Measurements from ENCODE around the gene TMEM179.
"Not testable (repeated sequence)": the region's sequence is repeated elsewhere in the genome, so short reads cannot be mapped to it uniquely, and the experiment has no call there.

The TMEM179 gene

GRCh38 chr14:104604458-104605449, at the start of gene TMEM179:
Gene TMEM179 (minus strand): TSS chr14:104604772. CDS start chr14:104604741, 31 bp downstream.
- FAIRE-seq (no peak), DNase-seq (ENCODE audit: insufficient read length, low spot score) (no peak)

DNA sequence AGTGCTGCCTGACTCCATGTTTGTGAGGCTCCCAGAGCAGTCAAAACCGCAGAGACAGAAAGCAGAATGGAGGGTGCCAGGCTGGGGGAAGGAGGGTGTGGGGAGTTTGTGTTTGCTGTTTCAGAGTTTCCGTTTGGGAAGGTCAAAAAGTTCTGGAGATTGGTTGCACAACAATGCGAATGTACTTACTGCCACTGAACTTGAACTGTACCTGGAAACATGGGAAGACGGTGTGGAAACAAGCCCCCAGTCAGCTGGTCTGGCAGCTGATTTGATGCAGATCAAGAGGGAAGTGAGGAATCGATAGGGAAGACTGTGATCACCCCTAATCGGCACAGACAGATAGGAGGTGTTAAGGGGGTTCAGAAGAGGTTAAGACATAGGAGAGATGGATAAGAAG, 49.5 kb upstream of the TMEM179 start:
- DNase-seq (ENCODE audit: insufficient read length, low spot score) (no peak), FAIRE-seq (no peak)

GRCh38 chr14:104653130-104653920, 48.8 kb upstream of the TMEM179 start:
- FAIRE-seq; DNase-seq (ENCODE audit: insufficient read length, low spot score): not testable (repeated sequence)

GRCh38 chr14:104652386-104652785, 47.8 kb upstream of the TMEM179 start:
- DNase-seq (ENCODE audit: insufficient read length, low spot score) (no peak), FAIRE-seq (no peak)

GRCh38 chr14:104651876-104652260, 47.3 kb upstream of the TMEM179 start:
- no peak for FAIRE-seq

DNA sequence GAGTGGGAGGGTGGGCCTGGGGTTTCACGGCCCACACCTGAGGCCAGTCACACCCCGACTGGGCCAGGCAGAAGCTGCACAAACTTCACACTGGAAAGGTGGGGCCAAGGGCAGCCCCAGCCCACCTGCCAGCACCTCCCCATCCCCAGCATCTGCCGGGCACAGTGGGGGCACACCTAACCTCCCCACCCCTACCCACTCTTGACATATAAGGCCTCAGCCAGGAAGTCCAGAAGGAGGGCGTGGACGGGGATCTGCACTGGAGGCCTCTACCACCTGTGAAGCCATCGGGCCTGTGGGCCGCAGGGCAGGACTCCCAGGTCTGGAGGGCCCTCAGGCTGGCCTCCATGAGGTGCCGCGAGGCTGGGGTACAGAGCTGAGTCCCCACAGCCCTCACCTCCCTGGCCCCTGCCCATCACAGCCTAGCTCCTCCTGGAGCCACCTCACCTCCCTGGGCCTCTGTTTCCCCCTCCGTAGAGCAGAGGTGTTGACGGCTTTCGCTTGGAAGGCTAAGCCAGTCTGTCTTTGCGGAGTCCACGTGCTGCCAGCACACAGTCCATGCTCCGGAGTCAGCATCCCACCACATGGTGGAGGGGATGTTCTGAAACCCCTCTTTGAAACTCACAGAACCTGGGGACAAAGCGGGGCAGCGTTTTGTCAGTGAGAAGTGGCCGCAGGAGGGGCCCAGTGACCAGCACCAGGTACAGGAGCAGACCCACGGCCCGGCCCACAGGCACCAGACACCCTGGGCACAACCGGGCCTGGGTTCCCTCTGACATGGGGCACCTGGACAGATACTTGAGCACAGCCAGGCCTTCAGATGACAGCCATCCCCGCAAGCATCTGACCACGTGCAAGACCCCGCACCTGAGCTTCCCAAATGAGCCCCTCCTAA, 46.7 kb upstream of the TMEM179 start:
- FAIRE-seq = no peak
- DNase-seq (ENCODE audit: insufficient read length, low spot score) = no peak

More at GRCh38 chr14:104651876-104652260, 47.3 kb upstream of the TMEM179 start:
- DNase-seq (ENCODE audit: insufficient read length, low spot score) = no peak

- peak; percentile 82 for FAIRE-seq
- peak; percentile 91 for DNase-seq (ENCODE audit: insufficient read length, low spot score)
Observed at GRCh38 chr14:104650057-104650980, 45.7 kb upstream of the TMEM179 start.

DNA sequence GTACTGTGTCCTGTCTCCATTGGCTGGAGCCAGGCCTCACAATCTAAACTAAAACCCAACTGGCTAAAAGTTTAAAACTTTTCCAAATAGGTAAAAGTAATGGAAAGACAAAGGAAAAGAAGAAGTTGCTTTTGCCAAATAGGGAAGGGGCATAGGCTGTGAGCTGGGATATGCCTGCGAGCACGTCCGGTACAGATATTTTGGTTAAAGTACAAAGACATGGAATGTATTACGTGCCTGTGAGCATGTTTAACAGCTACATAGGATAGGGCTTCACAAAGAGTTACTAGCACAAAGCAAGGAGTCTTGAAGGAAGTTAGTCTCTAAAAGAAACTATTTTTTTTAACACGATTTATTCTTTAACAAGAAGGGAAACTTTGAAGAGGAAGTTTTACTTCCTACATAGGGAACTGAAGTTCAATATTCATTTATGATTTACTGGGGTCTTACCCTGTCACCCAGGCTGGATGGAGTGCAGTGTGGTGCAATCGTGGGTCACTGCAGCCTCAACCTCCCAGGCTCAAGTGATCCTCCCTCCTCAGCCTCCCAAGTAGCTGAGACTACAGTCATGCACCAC, 43.0 kb upstream of the TMEM179 start:
- FAIRE-seq (no peak), DNase-seq (ENCODE audit: insufficient read length, low spot score) (no peak)

DNA sequence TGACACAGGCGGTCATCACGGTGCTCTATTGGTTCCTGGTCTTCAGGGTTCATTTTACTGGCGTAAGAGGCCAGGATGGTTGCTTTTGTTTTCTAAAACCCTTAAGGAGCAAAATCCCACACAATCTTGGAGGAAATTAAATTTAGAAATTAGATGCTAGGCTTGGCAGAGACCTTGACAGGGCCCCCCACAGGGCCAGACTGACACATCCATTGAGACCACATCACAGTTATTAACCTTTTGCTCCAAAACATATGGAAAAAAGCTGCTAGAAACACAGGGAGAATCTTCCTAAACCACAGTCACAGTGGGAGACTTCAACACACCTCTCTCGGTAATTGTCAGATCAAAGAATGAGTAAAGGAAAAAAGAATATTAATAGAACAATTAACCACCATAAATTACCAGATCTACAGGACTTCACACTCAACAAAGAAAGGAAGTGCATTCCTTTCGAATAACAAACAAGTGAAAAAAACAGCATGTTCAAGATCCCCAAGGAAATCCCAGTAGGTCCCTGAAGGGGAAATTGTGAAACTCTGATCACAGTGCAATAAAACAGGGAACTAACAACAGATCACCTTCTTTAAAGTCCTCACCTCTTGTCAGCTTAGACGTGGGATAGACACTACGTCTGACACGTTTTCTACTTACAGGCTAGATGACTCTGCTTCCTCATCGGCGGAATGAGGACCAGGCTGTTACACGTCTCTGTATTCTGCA, 40.2 kb upstream of the TMEM179 start:
- DNase-seq (ENCODE audit: insufficient read length, low spot score) (no peak), FAIRE-seq (no peak)

DNA sequence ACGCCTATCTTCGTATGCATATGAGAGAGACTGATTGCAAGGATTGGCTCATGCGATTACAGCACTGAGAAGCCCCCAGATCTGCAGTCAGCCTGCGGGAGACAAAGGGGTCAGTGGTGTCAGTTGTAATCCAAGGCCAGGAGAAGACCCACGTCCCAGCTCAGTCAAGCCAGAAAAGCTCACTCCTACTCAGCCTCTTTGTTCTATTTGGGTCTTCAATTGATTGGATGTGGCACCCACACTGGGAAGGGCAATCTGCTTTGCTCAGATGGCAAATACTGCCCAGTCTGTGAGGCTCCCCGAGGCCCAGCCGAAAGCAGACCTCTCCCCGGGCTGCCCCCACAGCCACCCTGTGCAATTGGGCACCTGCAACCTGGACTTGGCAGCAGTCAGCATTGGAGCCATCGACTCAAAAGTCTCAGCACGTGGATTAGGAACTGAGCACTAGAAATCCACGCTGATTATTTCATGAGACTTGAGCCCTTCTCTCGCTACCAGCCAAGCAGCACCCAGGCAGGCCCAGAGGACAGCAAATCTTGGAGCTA, 39.6 kb upstream of the TMEM179 start:
- DNase-seq (ENCODE audit: insufficient read length, low spot score) (no peak), FAIRE-seq (no peak)

DNA sequence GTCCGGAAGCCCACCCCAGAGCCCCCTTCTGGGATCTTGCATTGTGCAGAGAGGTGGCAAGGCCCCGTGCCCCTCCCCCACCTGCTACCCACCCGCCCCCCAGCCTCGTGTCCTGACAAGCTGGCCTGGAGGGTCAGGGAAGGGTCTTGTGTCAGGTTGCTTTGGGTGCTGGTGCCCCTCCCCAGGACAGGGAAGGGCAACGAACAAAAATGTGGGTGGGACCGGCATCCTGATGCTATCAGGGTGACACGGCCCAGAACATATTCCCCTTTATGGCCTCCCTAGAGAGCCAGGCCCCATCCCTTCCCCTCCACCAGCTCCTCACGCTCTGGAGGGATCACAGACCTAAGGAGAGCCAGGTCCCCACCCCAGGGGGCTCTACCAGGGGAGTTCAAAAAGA, 38.7 kb upstream of the TMEM179 start:
- DNase-seq (ENCODE audit: insufficient read length, low spot score) (no peak), FAIRE-seq (no peak)

DNA sequence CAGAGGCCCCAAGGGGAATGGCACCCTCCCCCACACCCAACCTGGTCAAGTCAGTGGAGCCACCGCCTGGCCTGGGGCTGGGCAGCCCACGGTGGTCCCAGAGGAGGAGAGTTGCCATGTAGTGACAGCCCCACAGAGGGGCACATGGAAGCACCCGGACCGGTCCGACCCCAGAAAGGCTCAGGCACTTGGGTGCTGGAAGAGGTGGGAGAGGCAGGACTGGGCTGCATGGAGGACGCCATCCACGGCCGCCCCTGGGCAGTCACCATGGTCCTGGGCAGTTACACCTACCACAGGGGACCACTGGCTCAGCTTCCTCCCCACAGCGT, 37.9 kb upstream of the TMEM179 start:
- no peak for DNase-seq (ENCODE audit: insufficient read length, low spot score)
- FAIRE-seq = no peak

- DNase-seq (ENCODE audit: insufficient read length, low spot score) (no peak), FAIRE-seq (no peak)
Observed at GRCh38 chr14:104641753-104642539, 37.4 kb upstream of the TMEM179 start.

- no peak for FAIRE-seq
- no peak for DNase-seq (ENCODE audit: insufficient read length, low spot score)
Observed at GRCh38 chr14:104640681-104641080, 36.1 kb upstream of the TMEM179 start.

- DNase-seq (ENCODE audit: insufficient read length, low spot score) (peak; percentile 81), FAIRE-seq (peak; percentile 80)
Observed at GRCh38 chr14:104639885-104640548, 35.4 kb upstream of the TMEM179 start.

DNA sequence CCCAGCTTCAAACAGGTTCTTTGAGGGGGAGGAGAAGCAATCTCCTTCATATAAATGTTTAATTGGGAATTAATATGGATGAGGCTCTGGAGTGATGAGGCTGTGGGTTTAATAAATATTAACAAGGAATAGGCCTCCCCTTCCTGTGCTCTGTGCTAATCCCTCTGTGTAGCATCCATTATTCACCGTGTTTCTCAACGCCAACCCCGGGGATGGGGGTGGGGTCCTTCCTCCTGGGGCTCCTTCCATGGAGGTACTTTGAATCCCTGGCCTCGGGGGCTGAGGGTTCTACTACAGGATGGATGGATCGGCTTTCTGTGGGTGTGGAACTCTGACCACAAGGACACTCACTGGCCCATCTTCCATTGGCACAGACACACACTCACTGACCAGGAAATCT, 34.9 kb upstream of the TMEM179 start:
- no peak for FAIRE-seq
- DNase-seq (ENCODE audit: insufficient read length, low spot score) = no peak

DNA sequence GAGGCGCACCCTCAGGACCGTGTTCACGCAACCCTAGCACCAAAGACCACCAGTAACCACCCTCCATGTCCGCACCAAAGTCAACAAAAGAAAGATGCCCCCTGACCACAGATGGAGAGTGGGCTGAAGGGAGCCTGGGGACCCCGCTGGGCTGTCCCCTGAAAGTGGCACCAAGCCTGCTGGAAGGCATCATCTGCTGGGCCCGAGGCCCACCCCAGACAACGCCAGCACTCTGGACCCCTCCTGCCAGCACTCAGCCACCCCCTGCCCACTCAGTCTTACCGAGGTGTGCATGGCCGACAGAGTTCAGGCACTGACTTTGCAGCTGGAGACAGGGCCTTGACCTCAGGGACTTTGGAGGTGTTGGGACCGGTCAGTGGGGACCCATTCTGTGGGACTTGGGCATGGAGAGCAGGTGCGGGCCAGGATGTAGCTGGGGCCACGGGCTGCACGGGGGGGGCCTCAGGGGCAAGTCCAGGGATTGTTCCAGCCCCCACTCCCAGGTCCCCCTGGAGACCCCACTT, 34.4 kb upstream of the TMEM179 start:
- FAIRE-seq = no peak
- DNase-seq (ENCODE audit: insufficient read length, low spot score) = no peak
